Stomach (tissue), 4 donors: ENCODE data around the gene LMBRD2.

Source experiments
- POLR2A ChIP-seq, 4 donors: fragments of 450-650 bp; IDR thresholded peaks; one replicate each; pipeline ENCODE4 v1.6.1; 2016; ENCODE audit warnings: antibody characterized with exemption in 4 of 4, control low read depth in 2 of 4, mild to moderate bottlenecking in 1 of 4, moderate library complexity in 1 of 4
- TF ChIP-seq, protein P1 (sequence below), 7 experiments: fragments of 450-650 bp in 4 of 7; fragments of 200-600 bp in 3 of 7; sonication (generic) in 3 of 7; IDR thresholded peaks; one replicate each; pipeline ENCODE4 v1.5.1; 2016 to 2019; ENCODE audit warnings: antibody characterized with exemption in 7 of 7, control low read depth in 2 of 7, mild to moderate bottlenecking in 1 of 7

DNA sequence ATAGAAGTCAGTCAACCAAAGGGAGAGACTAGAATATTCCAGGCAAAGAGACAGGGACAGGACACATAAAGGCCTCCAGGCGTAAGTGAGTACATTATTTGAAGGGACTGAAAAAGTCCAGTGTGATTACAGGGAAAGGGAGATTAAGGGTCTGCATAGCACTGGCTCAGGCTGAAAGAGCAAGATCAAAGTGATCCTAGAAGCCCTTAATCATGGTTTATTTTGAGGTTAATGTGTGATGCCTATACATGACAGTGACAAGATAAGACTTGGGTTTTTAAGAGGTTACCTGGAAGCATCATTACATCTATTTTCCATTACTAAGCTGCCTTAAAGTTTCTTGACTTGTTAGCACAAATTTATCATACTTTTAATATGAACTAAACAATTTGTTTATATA, 25.8 kb downstream of the LMBRD2 start:
- TF ChIP-seq, protein P1, sequence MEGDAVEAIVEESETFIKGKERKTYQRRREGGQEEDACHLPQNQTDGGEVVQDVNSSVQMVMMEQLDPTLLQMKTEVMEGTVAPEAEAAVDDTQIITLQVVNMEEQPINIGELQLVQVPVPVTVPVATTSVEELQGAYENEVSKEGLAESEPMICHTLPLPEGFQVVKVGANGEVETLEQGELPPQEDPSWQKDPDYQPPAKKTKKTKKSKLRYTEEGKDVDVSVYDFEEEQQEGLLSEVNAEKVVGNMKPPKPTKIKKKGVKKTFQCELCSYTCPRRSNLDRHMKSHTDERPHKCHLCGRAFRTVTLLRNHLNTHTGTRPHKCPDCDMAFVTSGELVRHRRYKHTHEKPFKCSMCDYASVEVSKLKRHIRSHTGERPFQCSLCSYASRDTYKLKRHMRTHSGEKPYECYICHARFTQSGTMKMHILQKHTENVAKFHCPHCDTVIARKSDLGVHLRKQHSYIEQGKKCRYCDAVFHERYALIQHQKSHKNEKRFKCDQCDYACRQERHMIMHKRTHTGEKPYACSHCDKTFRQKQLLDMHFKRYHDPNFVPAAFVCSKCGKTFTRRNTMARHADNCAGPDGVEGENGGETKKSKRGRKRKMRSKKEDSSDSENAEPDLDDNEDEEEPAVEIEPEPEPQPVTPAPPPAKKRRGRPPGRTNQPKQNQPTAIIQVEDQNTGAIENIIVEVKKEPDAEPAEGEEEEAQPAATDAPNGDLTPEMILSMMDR (IDR thresholded peaks at IDR 0.05) = no peak
- no peak for TF ChIP-seq POLR2A (IDR thresholded peaks at IDR 0.05)
